GM10266 (cell line): ENCODE measurements around the gene NFYA.
A peak's percentile ranks its signal among the peaks of the same experiment; 100 is the strongest.
"Not testable (repeated sequence)": the region's sequence is repeated elsewhere in the genome, so short reads cannot be mapped to it uniquely, and the experiment has no call there.

Experiments
- DNase-seq: peaks from one replicate; pipeline ENCODE4 v3.0.0; 2012; ENCODE audit errors: extremely low spot score
- TF ChIP-seq, protein P1 (sequence below): IDR thresholded peaks from 2 replicates; pipeline ENCODE4 v1.5.1; 2012; ENCODE audit warnings: mild to moderate bottlenecking, low read depth; ENCODE audit not compliant: control insufficient read depth, insufficient read depth; ENCODE audit errors: missing control alignments

NFYA gene

DNA sequence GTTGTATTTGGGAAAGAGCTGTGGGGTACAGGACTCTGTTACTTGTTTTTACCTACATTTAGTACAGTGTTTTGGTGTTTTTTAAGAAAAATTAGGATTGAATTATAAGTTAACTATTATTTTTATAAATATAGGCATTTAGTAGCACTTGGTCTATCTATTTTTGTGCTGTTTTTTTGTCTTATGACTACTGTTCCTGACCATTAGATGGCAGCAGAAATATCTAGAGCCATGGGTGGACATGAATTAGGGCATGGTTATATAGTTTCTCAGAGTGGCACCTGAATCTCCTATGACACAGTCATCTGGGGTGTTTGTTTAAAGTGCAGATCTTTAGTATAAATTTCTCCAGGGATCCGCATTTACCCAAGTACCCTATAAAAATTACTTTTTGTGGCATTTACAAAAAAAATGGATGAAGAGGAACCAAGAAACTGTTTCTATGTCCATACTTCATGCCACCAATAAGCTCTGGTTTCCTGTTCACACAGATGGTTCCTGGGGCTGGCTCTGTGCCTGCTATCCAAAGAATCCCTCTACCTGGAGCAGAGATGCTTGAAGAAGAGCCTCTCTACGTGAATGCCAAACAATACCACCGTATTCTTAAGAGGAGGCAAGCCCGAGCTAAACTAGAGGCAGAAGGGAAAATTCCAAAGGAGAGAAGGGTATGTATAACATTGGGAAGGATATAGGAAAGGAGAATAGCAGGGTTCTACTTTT lies 19.8 kb downstream of the NFYA start:
- peak; percentile 35 for DNase-seq

DNA sequence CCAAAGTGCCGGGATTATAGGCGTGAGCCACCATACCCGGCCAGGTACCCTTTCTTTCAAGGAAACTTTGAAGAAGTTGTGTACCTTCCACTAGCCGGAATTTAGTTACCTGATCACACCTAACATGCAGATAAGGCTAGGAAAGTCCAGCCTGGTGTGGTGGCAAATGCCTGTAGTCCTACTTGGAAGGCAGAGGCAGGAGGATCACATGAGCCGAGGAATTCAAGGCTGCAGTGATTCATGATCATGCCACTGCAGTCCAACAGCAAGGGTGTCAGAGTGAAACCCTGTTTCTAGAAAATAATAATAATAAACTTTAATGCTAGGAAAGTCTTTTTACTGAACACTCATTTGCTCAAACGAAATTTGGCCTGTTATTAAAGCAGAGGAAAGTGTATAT lies 21.0 kb downstream of the NFYA start:
- DNase-seq, result no peak
- TF ChIP-seq, protein P1, sequence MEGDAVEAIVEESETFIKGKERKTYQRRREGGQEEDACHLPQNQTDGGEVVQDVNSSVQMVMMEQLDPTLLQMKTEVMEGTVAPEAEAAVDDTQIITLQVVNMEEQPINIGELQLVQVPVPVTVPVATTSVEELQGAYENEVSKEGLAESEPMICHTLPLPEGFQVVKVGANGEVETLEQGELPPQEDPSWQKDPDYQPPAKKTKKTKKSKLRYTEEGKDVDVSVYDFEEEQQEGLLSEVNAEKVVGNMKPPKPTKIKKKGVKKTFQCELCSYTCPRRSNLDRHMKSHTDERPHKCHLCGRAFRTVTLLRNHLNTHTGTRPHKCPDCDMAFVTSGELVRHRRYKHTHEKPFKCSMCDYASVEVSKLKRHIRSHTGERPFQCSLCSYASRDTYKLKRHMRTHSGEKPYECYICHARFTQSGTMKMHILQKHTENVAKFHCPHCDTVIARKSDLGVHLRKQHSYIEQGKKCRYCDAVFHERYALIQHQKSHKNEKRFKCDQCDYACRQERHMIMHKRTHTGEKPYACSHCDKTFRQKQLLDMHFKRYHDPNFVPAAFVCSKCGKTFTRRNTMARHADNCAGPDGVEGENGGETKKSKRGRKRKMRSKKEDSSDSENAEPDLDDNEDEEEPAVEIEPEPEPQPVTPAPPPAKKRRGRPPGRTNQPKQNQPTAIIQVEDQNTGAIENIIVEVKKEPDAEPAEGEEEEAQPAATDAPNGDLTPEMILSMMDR, result no peak

More for the DNA sequence above, 19.8 kb downstream of the NFYA start:
- TF ChIP-seq, protein P1, result peak; percentile 29

DNA sequence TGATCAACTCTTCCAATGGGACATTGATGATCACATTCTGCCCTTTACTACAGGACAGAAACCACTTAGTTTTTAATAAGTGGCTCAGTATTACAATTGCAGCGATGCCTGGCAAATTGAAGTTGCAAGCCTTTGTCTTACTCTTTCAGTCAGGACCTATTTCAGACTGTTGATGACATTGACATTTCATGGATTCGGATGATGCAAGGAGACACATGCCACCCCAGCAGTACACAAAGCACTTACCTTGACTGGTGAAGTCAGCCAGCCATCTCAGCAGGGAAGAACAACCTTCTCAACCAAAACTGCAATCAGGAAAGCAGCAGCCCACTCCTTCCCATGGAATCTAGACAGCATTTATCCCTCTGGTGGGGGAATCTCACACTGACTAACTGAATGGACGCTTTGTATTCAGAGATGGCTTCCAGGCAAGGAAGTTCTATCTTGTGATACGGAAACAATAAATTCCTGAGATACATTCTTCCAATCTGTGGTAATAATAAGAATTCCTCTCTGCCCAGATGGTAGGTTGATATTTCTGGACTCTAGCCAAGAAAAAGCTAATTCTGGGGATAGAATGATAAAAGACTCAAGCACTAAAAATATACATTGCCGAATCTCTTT lies 24.8 kb downstream of the NFYA start:
- TF ChIP-seq, protein P1, result no peak
- no peak for DNase-seq

DNA sequence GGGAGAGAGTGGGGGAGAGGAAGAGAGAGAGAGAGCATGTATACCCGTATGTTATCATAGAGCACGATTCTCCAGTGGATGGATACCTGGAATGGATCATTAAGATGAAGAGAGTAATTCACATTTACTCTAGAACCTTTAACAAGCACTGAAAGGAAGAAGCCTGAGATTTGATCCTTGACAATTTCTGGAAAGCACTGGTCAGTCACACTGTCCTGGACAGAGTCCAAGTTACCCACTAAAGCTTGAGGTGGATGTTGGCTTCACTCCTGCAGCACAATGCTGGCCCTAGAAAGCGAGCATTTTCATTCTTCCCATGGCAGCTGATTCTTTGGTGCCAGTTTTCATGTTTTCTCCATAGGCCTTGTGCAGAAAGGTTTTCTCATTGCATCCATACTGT lies 25.6 kb downstream of the NFYA start:
- TF ChIP-seq, protein P1, result no peak
- DNase-seq, result no peak

DNA sequence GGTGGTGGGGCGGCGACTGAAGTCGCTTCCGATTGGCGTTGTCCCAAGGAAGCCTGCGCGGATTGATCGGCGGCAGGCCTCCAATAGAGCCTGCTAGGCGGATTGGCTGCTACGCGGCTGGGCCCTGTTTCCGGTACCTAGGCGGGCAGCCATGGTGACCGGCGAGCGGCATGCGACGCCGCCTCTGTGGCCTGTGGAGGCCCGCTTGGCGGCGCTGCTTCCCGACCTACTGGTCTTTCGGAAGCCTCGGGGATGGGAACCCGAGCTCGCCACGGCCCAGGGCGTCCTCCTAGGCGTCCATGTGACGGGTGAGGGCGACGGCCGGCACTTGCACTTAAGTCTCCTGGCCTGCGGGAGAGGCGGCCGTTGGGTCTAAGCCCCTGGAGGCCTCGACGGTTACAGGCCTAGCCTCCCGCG lies 28.1 kb downstream of the NFYA start:
- no peak for DNase-seq
- TF ChIP-seq, protein P1, result no peak

DNA sequence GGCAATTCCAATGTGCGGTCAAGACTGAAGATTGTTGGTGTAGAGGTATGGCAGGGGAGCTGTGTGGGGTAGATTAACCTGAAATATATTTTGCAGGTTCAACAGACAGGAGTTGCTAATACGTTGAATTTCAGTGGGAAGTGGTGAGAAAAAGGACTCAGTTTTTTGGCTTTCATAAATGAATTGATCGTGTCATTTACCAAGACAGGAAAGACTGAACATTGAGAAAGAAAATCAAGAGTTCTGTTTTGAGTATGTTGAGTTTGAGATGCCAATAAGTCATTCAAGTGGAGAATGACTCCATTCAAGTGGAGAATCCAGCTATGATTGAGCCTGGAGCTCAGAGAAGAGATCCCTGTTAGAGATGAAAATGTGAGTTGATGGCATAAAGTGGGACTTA lies 31.1 kb downstream of the NFYA start:
- TF ChIP-seq, protein P1, result no peak
- peak; percentile 18 for DNase-seq

DNA sequence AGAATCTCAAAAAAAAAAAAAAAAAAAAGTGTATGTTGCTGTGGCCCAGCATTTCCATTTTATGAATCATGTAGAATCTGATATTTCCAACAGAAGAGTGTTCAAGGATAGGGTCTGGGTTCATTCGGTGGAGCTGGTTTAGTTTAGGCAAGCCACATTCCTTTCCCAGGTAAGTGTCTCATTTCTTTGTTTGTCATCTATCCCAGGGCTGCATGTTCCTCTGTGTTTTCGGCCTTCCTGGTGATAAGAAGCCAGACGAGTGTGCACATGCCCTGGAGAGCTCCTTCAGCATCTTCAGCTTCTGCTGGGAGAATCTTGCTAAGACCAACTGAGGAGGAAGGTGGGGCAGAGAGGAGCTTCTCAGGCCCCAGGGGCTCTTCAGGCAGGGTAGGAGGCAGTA lies 38.2 kb downstream of the NFYA start:
- TF ChIP-seq, protein P1, result no peak

DNA sequence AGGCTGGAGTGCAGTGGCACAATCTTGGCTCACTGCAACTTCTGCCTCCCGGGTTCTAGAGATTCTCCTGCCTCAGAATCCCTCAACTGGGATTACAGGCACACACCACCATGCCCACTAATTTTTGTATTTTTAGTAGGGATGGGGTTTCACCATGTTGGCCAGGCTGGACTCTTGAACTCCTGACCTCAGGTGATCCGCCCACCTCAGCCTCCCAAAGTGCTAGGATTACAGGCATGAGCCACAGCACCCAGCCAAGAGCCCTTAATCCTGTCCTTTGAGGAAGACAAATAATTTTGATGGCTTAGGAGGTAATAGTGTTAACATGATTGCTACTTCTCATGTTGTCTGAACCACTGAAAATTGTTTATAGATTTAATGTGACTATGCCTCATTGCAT lies 42.3 kb downstream of the NFYA start:
- DNase-seq, result not testable (repeated sequence)

More for the DNA sequence above, 38.2 kb downstream of the NFYA start:
- no peak for DNase-seq
